ENCODE data around the gene FBXW4. TPM values are rescaled to one million over a fixed set of nuclear protein-coding genes. Genes with fewer than 3 reads are reported as not detected.

FBXW4 gene
- polyA plus RNA-seq, 1 of the 3 experiments (the other 2 are of a cell fraction): 27.6 TPM

DNA sequence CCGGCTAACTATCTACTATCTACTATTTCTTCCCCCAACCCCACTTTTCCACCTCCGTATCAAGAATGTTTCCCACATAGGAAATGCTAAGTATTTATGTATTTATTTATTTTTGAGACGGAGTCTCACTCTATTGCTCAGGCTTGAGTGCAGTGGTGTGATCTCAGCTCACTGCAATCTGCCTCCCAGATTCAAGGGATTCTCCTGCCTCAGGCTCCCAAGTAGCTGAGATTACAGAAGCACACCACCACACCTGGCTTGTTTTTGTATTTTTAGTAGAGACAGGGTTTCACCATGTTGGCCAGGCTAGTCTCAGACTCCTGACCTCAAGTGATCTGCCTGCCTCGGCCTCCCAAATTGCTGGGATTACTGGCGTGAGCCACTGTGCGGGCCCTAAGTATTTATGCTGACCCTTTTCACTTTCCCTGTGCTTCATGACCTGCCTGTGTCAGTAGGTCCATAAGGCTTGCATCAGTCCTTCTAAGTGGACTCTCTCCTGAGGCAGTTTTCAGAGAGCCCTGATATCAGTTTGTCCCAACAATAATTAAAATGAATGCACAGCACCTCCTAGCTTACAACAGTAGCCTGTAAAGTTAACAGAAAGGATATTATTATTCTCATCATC, 25.7 kb upstream of the FBXW4 start:
- no peak overlapping the region for H3K27ac ChIP-seq (ENCODE audit: low read depth in 2 of 2, low read length in 1 of 2)
- peaks cover 9% of the 10 kb centered on the region; the same call in 1 of the 2 replicates for H3K27me3 ChIP-seq (ENCODE audit: insufficient read depth)
- H3K9me2 ChIP-seq: no peaks in the 10 kb centered on the region
- DNase-seq: no peak
- 86% methylated on average over 6 of the region's 6 CpGs for WGBS (ENCODE audit: low lambda C conversion rate)
- no peak overlapping the region for H3K9ac ChIP-seq
- H3K4me1 ChIP-seq (ENCODE audit: control insufficient read depth in 1 of 2, insufficient read depth in 2 of 2, low read depth in 1 of 2, low read length in 1 of 2): no peaks in the 10 kb centered on the region
- H3K9me3 ChIP-seq: no peaks in the 10 kb centered on the region
- no peak for TF ChIP-seq RXRA (IDR thresholded peaks at IDR 0.05; ENCODE audit: borderline replicate concordance, low read depth)
- no peak for TF ChIP-seq FOXJ3 (CRISPR knock-in tag; IDR thresholded peaks at IDR 0.05)
- TF ChIP-seq, protein P1, sequence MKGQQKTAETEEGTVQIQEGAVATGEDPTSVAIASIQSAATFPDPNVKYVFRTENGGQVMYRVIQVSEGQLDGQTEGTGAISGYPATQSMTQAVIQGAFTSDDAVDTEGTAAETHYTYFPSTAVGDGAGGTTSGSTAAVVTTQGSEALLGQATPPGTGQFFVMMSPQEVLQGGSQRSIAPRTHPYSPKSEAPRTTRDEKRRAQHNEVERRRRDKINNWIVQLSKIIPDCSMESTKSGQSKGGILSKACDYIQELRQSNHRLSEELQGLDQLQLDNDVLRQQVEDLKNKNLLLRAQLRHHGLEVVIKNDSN (IDR thresholded peaks at IDR 0.05; ENCODE audit: borderline replicate concordance, low read depth): no peak
- TF ChIP-seq MXI1 (IDR thresholded peaks at IDR 0.05; ENCODE audit: low read depth, low read length): no peak
- TF ChIP-seq RCOR1 (IDR thresholded peaks at IDR 0.05; ENCODE audit: low read length): no peak
- no peak for TF ChIP-seq YY1 (IDR thresholded peaks at IDR 0.05; ENCODE audit: low read depth)
- TF ChIP-seq TCF12 (IDR thresholded peaks at IDR 0.05): no peak
- no peak for TF ChIP-seq ELF1 (IDR thresholded peaks at IDR 0.05)
- TF ChIP-seq SMC3 (IDR thresholded peaks at IDR 0.05; ENCODE audit: low read depth, low read length): no peak
- TF ChIP-seq EZH2phosphoT487 (IDR thresholded peaks at IDR 0.05; ENCODE audit: borderline replicate concordance, low read depth): no peak
- TF ChIP-seq TAF1 (IDR thresholded peaks at IDR 0.05; ENCODE audit: borderline replicate concordance, low read depth, low read length): no peak
- TF ChIP-seq, protein P2, sequence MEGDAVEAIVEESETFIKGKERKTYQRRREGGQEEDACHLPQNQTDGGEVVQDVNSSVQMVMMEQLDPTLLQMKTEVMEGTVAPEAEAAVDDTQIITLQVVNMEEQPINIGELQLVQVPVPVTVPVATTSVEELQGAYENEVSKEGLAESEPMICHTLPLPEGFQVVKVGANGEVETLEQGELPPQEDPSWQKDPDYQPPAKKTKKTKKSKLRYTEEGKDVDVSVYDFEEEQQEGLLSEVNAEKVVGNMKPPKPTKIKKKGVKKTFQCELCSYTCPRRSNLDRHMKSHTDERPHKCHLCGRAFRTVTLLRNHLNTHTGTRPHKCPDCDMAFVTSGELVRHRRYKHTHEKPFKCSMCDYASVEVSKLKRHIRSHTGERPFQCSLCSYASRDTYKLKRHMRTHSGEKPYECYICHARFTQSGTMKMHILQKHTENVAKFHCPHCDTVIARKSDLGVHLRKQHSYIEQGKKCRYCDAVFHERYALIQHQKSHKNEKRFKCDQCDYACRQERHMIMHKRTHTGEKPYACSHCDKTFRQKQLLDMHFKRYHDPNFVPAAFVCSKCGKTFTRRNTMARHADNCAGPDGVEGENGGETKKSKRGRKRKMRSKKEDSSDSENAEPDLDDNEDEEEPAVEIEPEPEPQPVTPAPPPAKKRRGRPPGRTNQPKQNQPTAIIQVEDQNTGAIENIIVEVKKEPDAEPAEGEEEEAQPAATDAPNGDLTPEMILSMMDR (IDR thresholded peaks at IDR 0.05): no peak
- TF ChIP-seq, protein P3, sequence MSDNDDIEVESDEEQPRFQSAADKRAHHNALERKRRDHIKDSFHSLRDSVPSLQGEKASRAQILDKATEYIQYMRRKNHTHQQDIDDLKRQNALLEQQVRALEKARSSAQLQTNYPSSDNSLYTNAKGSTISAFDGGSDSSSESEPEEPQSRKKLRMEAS (IDR thresholded peaks at IDR 0.05; ENCODE audit: low read depth): no peak
- no peak for TF ChIP-seq RAD21 (IDR thresholded peaks at IDR 0.05; ENCODE audit: low read length)
- TF ChIP-seq, protein P4, sequence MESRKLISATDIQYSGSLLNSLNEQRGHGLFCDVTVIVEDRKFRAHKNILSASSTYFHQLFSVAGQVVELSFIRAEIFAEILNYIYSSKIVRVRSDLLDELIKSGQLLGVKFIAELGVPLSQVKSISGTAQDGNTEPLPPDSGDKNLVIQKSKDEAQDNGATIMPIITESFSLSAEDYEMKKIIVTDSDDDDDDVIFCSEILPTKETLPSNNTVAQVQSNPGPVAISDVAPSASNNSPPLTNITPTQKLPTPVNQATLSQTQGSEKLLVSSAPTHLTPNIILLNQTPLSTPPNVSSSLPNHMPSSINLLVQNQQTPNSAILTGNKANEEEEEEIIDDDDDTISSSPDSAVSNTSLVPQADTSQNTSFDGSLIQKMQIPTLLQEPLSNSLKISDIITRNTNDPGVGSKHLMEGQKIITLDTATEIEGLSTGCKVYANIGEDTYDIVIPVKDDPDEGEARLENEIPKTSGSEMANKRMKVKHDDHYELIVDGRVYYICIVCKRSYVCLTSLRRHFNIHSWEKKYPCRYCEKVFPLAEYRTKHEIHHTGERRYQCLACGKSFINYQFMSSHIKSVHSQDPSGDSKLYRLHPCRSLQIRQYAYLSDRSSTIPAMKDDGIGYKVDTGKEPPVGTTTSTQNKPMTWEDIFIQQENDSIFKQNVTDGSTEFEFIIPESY (IDR thresholded peaks at IDR 0.05; ENCODE audit: borderline replicate concordance, low read depth): no peak
- TF ChIP-seq, protein P5, sequence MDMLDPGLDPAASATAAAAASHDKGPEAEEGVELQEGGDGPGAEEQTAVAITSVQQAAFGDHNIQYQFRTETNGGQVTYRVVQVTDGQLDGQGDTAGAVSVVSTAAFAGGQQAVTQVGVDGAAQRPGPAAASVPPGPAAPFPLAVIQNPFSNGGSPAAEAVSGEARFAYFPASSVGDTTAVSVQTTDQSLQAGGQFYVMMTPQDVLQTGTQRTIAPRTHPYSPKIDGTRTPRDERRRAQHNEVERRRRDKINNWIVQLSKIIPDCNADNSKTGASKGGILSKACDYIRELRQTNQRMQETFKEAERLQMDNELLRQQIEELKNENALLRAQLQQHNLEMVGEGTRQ (IDR thresholded peaks at IDR 0.05; ENCODE audit: borderline replicate concordance, low read depth, low read length): no peak
- TF ChIP-seq, protein P6, sequence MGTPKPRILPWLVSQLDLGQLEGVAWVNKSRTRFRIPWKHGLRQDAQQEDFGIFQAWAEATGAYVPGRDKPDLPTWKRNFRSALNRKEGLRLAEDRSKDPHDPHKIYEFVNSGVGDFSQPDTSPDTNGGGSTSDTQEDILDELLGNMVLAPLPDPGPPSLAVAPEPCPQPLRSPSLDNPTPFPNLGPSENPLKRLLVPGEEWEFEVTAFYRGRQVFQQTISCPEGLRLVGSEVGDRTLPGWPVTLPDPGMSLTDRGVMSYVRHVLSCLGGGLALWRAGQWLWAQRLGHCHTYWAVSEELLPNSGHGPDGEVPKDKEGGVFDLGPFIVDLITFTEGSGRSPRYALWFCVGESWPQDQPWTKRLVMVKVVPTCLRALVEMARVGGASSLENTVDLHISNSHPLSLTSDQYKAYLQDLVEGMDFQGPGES (IDR thresholded peaks at IDR 0.05; ENCODE audit: low read depth, low read length): no peak
- TF ChIP-seq RFX5 (IDR thresholded peaks at IDR 0.05; ENCODE audit: low read length): no peak
- TF ChIP-seq CHD2 (IDR thresholded peaks at IDR 0.05; ENCODE audit: low read length, partially characterized antibody): no peak
- CTCF ChIA-PET: no interaction called here
- no peaks in the 10 kb centered on the region for H3K36me3 ChIP-seq (replicated peaks in 1 of 2; ENCODE audit: control insufficient read depth in 1 of 2, insufficient read depth in 2 of 2, low read length in 1 of 2)
- H2AFZ ChIP-seq (ENCODE audit: low read depth): no peak overlapping the region
- no peaks in the 10 kb centered on the region for H3F3A ChIP-seq (replicated peaks; ENCODE audit: insufficient read depth)
- H3K4me3 ChIP-seq (ENCODE audit: low read depth in 2 of 2, low read length in 1 of 2): no peak overlapping the region
- POLR2A ChIA-PET: no interaction called here
- H3K4me2 ChIP-seq: no peak overlapping the region
- H4K20me1 ChIP-seq (ENCODE audit: insufficient read depth): no peaks in the 10 kb centered on the region
- no peaks in the 10 kb centered on the region for H3K79me2 ChIP-seq (ENCODE audit: insufficient read depth)
